Measurements from ENCODE around the gene EMP3.

DNA sequence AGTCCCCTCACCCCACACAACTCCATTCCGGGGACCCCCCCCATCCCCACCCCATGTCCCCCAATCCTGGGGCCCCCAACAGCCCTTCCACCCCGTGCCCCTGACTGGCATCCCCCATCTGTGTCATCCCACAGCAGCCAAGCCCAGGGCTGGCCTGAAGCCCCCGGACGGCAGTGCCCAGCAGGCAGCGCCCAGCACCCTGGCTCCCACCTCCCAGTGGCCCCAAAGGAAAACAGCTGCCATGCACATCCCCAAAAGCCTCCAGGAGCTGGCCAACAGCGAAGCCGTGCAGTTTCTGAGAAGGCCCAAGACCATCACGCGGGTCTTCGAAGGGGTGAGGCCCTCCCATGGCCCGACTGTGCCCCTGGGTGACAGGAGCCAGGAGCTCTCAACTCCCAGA, 40.2 kb downstream of the EMP3 start:
- TF ChIP-seq, protein P1, sequence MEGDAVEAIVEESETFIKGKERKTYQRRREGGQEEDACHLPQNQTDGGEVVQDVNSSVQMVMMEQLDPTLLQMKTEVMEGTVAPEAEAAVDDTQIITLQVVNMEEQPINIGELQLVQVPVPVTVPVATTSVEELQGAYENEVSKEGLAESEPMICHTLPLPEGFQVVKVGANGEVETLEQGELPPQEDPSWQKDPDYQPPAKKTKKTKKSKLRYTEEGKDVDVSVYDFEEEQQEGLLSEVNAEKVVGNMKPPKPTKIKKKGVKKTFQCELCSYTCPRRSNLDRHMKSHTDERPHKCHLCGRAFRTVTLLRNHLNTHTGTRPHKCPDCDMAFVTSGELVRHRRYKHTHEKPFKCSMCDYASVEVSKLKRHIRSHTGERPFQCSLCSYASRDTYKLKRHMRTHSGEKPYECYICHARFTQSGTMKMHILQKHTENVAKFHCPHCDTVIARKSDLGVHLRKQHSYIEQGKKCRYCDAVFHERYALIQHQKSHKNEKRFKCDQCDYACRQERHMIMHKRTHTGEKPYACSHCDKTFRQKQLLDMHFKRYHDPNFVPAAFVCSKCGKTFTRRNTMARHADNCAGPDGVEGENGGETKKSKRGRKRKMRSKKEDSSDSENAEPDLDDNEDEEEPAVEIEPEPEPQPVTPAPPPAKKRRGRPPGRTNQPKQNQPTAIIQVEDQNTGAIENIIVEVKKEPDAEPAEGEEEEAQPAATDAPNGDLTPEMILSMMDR (IDR thresholded peaks at IDR 0.05): no peak
- TF ChIP-seq POLR2A (IDR thresholded peaks at IDR 0.05): no peak

All from adrenal gland (tissue), 5 donors.